Ascending aorta (tissue), 2 donors: ENCODE data around the gene MLLT10. TPM values are rescaled to one million over a fixed set of nuclear protein-coding genes. Genes with fewer than 3 reads are reported as not detected.

Experiments used
- DNase-seq, 2 donors: peaks; one replicate each; pipeline ENCODE4 v3.0.0-alpha.2; 2019; ENCODE audit warnings: low spot score in 2 of 2
- H3K27ac ChIP-seq, 2 donors: fragments of 200-600 bp; sonication (generic); one replicate each; pipeline ENCODE4 v1.5.1; 2016 to 2017; ENCODE audit warnings: mild to moderate bottlenecking in 1 of 2
- H3K27me3 ChIP-seq: fragments of 200-600 bp; sonication (generic); one replicate; pipeline ENCODE4 v1.5.1; 2017
- H3K36me3 ChIP-seq, 2 donors: fragments of 200-600 bp; sonication (generic); one replicate each; pipeline ENCODE4 v1.5.1; 2016
- H3K4me1 ChIP-seq, 2 donors: fragments of 200-600 bp; sonication (generic); one replicate each; pipeline ENCODE4 v1.5.1; 2016 to 2017; ENCODE audit warnings: mild to moderate bottlenecking in 1 of 2
- H3K4me3 ChIP-seq, 2 donors: fragments of 200-600 bp; sonication (generic); one replicate each; pipeline ENCODE4 v1.5.1; 2016 to 2017; ENCODE audit warnings: mild to moderate bottlenecking in 1 of 2
- H3K9me3 ChIP-seq, 2 donors: fragments of 200-600 bp; sonication (generic); one replicate each; pipeline ENCODE4 v1.5.1; 2016
- intact Hi-C: fragments of 100-400 bp; cut with DNase I; formaldehyde crosslinking; loops from one replicate; pipeline ENCODE4 v1.15.1; 2023
- total RNA-seq: library from RNA; depleted of rRNA; stranded (reverse); fragments of >200 nt; gene quantifications from one replicate; pipeline ENCODE4 v1.1.0, GENCODE V29; 2016
- TF ChIP-seq, protein P1 (sequence below), 3 experiments: fragments of 200-600 bp in 2 of 3; fragments of 450-650 bp in 1 of 3; sonication (generic) in 2 of 3; IDR thresholded peaks; one replicate each; pipeline ENCODE4 v1.5.1; 2016 to 2019; ENCODE audit warnings: antibody characterized with exemption in 3 of 3, mild to moderate bottlenecking in 1 of 3, moderate library complexity in 1 of 3

MLLT10 gene
- total RNA-seq, 1 donor from 2014 or later, result 16.3 TPM

- H3K27me3 ChIP-seq, result no peaks in the 10 kb centered on the region
- H3K36me3 ChIP-seq, result peaks cover under 1 to 7% of the 10 kb centered on the region in 2 donors
- intact Hi-C loops, result no loop called here
- DNase-seq, result no peak
- TF ChIP-seq, protein P1, sequence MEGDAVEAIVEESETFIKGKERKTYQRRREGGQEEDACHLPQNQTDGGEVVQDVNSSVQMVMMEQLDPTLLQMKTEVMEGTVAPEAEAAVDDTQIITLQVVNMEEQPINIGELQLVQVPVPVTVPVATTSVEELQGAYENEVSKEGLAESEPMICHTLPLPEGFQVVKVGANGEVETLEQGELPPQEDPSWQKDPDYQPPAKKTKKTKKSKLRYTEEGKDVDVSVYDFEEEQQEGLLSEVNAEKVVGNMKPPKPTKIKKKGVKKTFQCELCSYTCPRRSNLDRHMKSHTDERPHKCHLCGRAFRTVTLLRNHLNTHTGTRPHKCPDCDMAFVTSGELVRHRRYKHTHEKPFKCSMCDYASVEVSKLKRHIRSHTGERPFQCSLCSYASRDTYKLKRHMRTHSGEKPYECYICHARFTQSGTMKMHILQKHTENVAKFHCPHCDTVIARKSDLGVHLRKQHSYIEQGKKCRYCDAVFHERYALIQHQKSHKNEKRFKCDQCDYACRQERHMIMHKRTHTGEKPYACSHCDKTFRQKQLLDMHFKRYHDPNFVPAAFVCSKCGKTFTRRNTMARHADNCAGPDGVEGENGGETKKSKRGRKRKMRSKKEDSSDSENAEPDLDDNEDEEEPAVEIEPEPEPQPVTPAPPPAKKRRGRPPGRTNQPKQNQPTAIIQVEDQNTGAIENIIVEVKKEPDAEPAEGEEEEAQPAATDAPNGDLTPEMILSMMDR (IDR thresholded peaks at IDR 0.05), result no peak
- H3K4me3 ChIP-seq, result no peak overlapping the region
- no peak overlapping the region for H3K27ac ChIP-seq
- no peaks in the 10 kb centered on the region for H3K9me3 ChIP-seq
- no peaks in the 10 kb centered on the region for H3K4me1 ChIP-seq
These were observed 215.8 kb downstream of the MLLT10 start for GRCh38 chr10:21749788-21750187.

- peaks cover 0 to under 1% of the 10 kb centered on the region in 2 donors for H3K36me3 ChIP-seq
- no peak overlapping the region for H3K4me3 ChIP-seq
- no peaks in the 10 kb centered on the region for H3K9me3 ChIP-seq
- intact Hi-C loops, result no loop called here
- TF ChIP-seq, protein P1 (IDR thresholded peaks at IDR 0.05), result no peak
- no peak overlapping the region for H3K27ac ChIP-seq
- no peak for DNase-seq
- H3K27me3 ChIP-seq, result no peaks in the 10 kb centered on the region
- no peaks in the 10 kb centered on the region for H3K4me1 ChIP-seq
These were observed 216.4 kb downstream of the MLLT10 start for GRCh38 chr10:21750424-21750823.

- no peaks in the 10 kb centered on the region for H3K4me1 ChIP-seq
- intact Hi-C loops, result no loop called here
- H3K9me3 ChIP-seq, result no peaks in the 10 kb centered on the region
- H3K27me3 ChIP-seq, result no peaks in the 10 kb centered on the region
- H3K36me3 ChIP-seq, result no peaks in the 10 kb centered on the region
- no peak overlapping the region for H3K4me3 ChIP-seq
- TF ChIP-seq, protein P1 (IDR thresholded peaks at IDR 0.05), result no peak
- no peak for DNase-seq
- no peak overlapping the region for H3K27ac ChIP-seq
These were observed 217.6 kb downstream of the MLLT10 start for GRCh38 chr10:21751341-21752310.

GRCh38 chr10:21753497-21754270 is 219.7 kb downstream of the MLLT10 start:
- TF ChIP-seq, protein P1 (IDR thresholded peaks at IDR 0.05), result no peak
- H3K9me3 ChIP-seq, result no peaks in the 10 kb centered on the region
- no peak for DNase-seq
- no peak overlapping the region for H3K27ac ChIP-seq
- H3K4me3 ChIP-seq, result no peak overlapping the region
- peaks cover 4 to 6% of the 10 kb centered on the region in 2 donors for H3K36me3 ChIP-seq
- no peaks in the 10 kb centered on the region for H3K27me3 ChIP-seq
- H3K4me1 ChIP-seq, result no peaks in the 10 kb centered on the region
- intact Hi-C loops, result no loop called here

- Histone ChIP-seq H3K4me1 (no peaks in the 10 kb centered on the region), H3K4me3 (no peak overlapping the region), H3K27ac (no peak overlapping the region), H3K36me3 (peaks cover 10% of the 10 kb centered on the region in 2 donors), H3K9me3 (no peaks in the 10 kb centered on the region), H3K27me3 (no peaks in the 10 kb centered on the region)
- TF ChIP-seq, protein P1 (IDR thresholded peaks at IDR 0.05), result no peak
- intact Hi-C loops, result no loop called here
- no peak for DNase-seq
These were observed 220.5 kb downstream of the MLLT10 start for GRCh38 chr10:21754410-21755011.
